Retinal pigment epithelial cell (primary cell): ENCODE data around the gene ADM.
A peak's percentile ranks its signal among the peaks of the same experiment; 100 is the strongest.

ENCODE experiments used
- DNase-seq: peaks from one replicate; pipeline ENCODE4 v3.0.0-alpha.2; 2010; ENCODE audit warnings: low read depth
- H3K4me3 ChIP-seq: 2 replicates; pipeline ENCODE4 v1.5.1; 2011; ENCODE audit warnings: mild to moderate bottlenecking, low read length, control low read depth, moderate library complexity
- TF ChIP-seq, protein P1 (sequence below): conservative IDR thresholded peaks from 2 replicates; pipeline ENCODE4 v1.5.1; 2011; ENCODE audit warnings: low read depth, low read length, control low read depth, inconsistent platforms

The ADM gene

DNA sequence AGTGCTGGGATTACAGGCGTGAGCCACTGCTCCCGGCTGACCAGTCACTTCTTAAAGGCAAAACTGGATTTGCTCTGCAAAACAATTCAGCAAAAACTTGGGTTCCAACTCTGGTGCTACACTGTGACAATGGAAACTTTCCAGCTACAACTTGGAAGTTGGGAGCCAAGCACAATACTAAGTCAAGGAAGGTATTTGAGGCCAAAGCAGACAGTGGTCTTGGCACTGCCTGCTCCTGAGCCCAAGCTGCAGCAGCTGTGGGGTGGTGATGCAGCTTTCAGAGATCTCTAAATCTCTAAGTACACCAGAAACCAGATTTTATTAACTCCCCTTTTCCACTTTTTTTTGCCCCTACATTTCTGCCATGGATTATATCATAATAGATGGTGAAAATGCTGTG is 17.5 kb downstream of the ADM start:
- no peak for DNase-seq
- no peak overlapping the region for H3K4me3 ChIP-seq
- TF ChIP-seq, protein P1, sequence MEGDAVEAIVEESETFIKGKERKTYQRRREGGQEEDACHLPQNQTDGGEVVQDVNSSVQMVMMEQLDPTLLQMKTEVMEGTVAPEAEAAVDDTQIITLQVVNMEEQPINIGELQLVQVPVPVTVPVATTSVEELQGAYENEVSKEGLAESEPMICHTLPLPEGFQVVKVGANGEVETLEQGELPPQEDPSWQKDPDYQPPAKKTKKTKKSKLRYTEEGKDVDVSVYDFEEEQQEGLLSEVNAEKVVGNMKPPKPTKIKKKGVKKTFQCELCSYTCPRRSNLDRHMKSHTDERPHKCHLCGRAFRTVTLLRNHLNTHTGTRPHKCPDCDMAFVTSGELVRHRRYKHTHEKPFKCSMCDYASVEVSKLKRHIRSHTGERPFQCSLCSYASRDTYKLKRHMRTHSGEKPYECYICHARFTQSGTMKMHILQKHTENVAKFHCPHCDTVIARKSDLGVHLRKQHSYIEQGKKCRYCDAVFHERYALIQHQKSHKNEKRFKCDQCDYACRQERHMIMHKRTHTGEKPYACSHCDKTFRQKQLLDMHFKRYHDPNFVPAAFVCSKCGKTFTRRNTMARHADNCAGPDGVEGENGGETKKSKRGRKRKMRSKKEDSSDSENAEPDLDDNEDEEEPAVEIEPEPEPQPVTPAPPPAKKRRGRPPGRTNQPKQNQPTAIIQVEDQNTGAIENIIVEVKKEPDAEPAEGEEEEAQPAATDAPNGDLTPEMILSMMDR = no peak

DNA sequence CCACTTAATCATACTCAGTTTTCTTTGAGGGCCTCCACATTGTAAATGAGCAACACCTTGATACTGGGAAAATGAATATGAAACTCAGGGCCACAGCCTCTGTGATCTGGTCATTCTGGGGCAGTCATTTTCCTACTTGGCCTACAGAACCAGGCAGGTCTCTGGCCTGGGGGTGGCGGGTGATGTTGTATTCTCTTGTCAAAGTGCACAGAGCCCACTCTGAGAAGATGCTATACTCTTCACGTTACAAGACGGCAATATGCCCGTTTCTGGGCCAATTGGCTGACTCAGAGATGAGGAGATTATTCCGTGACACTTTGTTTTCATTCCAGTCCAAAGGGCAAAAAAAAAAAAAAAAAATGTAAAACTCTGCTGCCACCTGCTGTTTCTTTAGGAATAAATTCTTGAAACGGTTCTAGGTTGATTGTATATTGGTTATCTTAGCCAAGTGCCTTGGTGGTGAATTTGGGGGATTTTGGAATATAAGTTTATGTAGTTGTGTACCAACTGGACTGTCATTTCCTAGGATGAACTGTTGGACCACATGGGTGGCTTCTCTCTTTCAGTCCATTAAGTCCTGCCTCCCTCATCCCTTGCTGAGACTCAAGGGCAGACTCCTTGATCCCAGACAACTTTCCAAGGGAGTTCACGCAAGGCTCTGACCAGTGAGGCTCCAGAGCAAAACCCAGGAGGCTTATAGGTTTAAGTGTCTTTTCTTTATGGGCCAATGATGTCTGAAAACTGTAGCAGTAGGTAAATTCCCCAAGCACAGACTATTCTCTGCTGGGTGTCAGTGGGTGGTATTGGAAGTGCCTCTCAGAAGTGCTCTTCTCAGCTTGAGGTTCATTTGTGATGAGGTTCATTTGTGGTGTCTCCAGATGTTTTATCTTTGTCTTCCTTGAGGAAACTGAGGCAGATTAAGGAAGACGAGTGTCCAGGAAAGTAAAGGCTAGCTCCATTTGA is 18.2 kb downstream of the ADM start:
- no peak for DNase-seq
- H3K4me3 ChIP-seq = no peak overlapping the region
- TF ChIP-seq, protein P1 = peak; percentile 36

DNA sequence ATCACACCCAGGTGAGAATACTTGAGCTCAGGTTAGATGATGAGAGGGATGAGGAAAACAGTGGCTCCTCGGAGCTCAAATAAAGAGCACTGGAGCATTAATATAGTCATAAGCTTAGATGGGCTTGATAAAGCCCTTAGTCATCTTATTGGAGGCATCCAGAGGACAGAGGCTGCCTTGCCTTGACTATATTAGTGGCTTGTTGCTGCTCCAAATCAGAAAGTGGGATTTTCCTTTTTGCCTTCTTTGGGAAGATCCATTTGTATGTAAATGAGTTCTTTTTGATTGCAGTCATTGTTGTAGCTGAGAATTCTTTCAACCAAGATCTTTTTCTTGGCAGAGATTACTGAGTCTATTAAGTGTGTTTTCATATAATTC is 18.9 kb downstream of the ADM start:
- no peak for DNase-seq
- TF ChIP-seq, protein P1 = no peak
- no peak overlapping the region for H3K4me3 ChIP-seq

DNA sequence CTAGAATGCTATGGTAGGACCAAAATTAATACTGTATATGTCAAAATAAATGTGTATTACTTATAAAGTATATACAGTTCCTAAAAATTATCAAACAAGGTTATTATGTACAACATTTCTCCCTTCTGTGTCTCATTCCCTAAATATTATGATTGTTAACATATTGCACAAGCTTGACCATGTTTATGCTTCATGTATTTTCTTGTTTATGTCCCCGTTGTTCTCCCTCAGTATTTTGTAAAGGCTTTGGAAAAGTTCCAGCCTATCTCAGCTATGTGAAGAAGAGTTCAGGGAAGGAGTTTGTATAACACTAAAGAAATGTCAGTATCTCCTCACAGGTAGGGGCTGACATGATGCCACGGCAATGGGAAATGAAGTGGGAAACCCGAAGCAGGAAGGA is 19.6 kb downstream of the ADM start:
- H3K4me3 ChIP-seq = no peak overlapping the region
- no peak for DNase-seq
- TF ChIP-seq, protein P1 = no peak

DNA sequence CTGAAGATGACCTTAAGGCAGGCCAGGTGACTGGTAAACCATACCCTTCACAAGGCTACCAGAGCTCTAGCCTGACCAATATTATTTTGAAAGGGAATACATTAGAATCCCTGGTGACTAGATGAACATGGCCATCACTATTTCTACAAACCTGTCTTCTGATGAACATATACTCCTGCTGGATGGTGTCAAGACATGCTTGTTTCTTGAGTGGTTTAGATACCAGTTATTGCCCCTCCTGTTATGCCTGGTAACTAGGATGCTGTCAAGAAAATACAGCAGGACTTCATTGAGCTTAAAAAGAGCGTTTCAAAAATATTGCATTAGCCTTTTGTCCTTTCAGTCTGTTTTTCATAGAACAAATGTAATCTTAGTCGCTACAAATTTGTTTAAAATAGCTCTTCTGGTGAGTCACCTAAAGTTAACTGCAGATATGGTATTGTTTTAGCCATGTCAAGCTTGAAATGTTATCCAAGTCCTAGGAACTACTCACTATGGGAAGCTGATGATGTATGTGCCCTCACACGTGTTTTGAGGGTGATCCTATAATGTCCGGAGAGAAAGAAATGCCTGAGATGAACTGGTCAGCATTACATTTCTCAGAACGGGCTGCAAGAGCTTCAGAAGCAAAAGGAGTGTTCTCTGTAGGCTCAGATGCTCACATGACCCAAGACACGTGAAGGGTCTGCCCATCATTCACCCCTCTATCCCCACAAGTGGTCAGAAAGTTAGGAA is 20.6 kb downstream of the ADM start:
- peak; percentile 64 for DNase-seq
- H3K4me3 ChIP-seq = no peak overlapping the region
- TF ChIP-seq, protein P1 = no peak

DNA sequence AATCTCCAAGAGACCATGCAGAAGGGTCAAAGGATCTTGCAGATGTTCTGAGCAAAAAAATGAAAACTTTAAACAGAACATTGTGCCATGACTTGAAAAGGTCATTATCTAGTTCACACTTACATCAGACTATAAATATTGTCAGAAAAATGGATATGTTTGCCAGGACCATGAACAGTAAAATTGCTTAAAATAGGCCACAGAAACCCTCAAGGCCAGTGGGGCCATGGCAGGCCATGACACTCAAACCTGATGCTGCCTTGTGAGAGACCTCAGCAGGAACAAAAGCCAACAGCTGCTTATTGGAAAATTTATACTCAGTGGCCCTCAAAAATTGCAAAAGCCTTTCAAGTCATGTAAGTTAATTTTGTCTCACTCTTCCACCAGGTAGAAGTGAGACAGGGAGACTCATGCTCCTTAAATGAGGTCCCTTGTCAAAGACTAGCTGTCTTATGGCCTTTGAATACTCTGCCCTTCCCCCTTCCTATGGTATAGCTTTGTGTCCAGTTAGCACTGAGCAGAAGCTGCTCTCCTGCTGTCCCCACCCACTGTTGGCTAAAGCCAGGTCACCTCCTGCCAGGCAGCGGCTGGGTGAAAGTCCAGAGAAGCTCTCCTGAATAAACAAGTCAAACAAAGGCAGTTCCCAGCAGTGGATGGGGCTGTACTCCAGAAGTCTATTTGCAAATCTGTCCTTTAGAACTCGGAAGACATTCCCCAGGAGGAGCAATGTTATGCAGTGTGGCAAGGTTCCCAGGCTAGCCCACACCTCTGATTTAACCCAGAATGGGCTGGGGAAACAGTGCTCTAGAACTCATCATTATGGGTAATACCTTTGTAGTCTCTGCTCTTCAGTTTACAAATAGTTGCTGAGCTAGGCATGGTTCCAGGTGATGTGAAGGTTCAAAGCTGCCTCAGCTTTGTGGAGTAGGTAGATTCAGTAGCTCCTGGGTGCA is 21.4 kb downstream of the ADM start:
- TF ChIP-seq, protein P1 = no peak

More for the DNA sequence above, 21.4 kb downstream of the ADM start:
- no peak overlapping the region for H3K4me3 ChIP-seq
- DNase-seq = no peak
